DMS114 treated with DMSO at 0.1 percent for 48 hours (cell line): ENCODE measurements around the gene PMPCA.

Experiments
- DNase-seq: peaks from one replicate; lab custom pipeline; 2025; ENCODE audit not compliant: unreplicated experiment; lab: John Stamatoyannopoulos, UW

PMPCA gene

GRCh38 chr9:136410500-136411287 is at the start of gene PMPCA, which contains the start of gene ENTR1:
PMPCA (plus strand) TSS chr9:136410658; CDS start chr9:136410669, 11 bp downstream.
ENTR1 (minus strand) TSS chr9:136410614; CDS start chr9:136410397, 217 bp downstream.
- peak; percentile 60 for DNase-seq

DNA sequence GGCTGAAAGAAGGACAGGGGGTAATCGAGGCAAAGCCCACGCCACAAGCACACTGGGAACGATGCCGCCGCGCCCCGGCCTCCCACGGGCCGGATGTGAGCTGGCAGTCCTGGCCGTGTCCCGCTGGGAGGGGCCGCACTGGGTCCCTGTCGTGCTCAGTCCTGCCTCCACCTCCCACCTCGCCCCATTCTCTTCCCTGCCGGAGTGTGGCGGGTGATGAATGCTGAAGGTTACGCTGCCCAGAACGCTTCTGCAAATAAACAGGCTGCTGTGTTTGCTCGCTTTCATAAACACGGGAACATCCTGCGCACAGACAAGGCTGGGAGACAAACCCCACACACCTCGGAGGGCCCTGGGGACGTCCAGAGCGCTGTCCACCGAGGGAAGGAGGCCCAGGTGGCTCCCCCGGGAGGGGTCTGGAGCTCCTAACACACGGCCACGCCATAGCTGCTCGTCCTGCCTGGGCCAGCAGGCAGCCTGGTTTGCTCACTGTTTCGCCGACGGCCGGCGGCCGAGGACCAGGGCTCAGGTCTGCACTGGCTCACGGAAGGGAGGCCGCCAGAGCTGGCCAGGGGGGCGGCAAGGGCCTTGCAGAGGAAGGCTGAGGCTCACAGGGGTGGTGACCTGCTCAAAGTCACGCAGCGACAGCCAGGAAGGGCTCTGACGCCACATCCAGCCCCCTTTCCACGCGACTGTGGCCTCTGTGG is 49.3 kb upstream of the PMPCA start:
- no peak for DNase-seq

DNA sequence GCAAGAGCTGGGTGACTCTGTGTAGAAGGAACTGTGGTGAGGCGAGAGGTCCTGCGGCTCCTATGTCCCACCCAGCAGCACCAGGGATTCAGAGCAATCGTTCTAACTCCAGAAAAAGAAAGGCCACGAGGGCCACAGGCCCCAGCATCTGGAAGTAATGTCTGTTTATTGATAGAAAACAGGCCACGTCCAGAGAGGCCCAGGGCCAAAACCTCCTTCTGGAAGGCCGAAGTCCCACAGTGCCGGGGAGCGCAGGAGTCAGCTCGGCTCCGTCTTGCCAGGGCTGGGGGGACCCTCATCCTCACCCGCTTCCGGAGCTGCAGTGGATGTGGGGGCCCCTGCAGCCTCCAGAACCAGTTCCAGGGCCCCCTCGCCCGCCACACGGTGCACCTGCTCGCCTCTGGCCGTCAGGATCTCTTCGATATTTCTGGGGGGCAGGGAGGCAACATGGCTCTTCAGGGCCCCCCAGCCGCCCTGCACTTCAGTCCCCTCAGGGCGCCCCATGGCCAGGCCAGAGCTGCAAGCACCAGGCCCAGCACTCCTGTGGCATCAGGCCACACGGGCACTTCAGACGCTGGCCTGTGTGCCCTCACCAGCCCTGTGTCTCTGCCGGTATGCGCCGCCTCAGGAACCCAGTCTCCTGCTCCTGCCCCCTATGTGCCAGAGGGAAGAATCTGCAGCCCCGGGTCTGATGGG is 48.6 kb upstream of the PMPCA start:
- DNase-seq = no peak

DNA sequence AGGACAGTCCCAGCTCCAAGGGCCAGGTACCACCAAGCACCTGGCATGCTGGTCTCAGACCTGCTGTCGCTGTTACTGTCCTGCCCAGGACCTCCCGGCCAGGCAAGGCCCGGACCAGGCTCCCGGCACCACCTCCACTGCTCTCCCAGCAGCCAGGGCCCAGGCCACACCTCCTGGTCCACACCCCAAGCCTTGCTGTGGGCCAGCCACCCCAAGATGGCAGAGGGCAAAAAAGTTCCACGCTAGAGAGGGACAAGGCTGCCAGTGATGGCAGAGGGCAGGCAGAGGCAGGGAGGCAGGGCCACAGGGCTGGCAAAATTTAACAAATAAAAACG is 48.0 kb upstream of the PMPCA start:
- DNase-seq = no peak

GRCh38 chr9:136363106-136363948 is 47.1 kb upstream of the PMPCA start, which contains the start of gene DNLZ:
DNLZ (minus strand) TSS chr9:136363744; CDS start chr9:136363714, 30 bp downstream.
- DNase-seq = peak; percentile 64

GRCh38 chr9:136363949-136364748 is 46.3 kb upstream of the PMPCA start:
- DNase-seq = no peak

DNA sequence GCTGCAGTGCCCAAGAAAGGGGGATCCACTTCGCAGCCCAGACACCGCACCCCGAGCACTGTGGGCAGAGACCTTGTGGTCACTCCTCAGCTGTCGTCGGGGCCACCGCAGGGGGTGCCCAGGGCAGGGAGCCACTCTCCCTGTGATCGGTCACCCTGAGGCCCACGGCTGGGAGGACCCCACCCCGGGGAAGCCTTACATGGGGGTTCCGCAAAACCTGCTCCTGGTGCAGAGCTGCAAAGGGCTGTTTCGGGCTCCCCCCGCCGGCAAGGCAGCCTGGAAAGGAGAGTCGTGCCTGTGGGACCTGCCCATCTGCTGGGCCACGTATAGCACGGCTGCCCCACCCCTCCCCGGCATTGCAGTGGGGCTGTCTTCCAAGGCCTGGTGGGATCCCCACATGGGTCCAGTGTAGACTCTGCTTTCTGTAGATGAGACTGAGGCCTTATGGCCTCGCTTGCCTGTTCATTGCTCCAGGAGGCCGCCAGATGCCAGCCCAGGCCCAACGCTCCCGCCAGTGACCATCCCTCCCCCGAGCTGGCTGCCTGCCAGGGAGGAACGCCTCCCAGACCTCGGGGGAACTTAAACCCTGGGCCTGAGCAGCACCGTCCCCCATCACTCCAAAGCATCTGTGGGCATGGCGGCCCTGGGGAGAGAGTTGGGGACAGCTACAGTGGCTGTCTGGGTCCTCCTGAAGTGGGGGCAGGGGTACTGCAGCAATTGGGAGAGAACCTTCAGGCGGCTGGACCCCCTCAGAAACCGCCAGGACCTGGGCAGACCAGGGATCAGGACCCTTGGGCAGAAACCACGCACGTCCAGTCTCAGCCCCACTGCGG is 45.3 kb upstream of the PMPCA start:
- DNase-seq = no peak

GRCh38 chr9:136365775-136366222 is 44.7 kb upstream of the PMPCA start:
- no peak for DNase-seq

DNA sequence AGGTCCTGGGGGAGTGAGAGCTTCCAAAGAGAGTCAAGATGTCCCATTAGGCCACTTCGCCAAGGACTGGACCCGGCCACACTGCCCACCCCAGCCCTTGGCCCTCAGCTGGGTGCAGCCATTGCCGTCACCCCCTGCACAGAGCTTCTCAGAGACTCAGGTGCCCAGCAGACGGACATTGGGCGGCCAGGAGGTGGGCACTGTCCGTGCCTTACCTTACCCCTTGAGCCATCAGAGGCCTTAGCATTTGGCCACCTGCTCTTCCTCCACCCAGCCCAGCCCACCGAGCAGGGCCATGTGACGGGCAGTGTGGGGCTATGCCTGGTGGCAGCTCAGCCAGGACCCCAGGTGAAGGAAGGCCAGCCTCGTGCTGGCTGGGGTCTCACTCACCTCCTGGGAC is 43.6 kb upstream of the PMPCA start:
- DNase-seq = no peak

DNA sequence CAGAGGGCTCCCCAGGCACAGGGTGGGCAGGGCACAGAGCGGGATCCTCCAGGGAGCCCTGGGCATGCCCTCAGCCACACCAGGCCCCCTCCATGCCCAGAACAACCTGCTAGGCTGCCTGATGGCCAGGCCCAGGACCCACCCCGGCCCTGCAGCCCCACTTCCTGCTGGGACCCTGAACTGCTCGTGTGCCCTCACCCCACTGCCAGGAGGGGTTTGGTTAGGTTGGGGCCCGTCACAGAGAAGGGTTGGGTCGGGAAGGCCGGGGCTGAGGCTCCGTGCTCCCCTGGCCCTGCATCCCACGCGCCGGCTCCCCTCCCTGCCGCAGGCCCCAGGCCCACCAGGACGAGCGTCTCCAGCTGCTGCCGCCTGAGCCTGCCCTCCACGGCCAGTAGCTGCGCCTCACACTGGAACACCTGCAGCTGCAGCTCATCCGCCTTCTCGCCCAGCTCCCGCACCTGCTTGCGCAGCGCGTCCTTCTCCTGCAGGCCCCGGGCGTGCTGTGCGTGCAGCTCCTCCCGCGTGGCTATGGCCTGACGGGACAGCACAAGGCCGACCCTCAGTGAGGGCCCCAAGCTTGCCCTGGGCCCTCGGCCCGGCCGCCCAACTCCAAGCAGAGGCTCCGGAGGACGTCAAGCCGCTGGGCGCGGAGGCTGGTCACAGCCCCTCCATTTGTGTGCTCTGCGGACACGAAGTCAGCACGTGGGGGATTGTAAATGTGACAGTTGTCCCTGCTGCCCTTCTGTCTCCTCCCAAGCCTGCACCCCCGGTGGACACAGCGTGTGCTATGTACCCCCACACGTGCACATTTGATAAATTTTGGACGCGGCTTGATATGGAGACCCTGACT is 42.9 kb upstream of the PMPCA start:
- DNase-seq = no peak

DNA sequence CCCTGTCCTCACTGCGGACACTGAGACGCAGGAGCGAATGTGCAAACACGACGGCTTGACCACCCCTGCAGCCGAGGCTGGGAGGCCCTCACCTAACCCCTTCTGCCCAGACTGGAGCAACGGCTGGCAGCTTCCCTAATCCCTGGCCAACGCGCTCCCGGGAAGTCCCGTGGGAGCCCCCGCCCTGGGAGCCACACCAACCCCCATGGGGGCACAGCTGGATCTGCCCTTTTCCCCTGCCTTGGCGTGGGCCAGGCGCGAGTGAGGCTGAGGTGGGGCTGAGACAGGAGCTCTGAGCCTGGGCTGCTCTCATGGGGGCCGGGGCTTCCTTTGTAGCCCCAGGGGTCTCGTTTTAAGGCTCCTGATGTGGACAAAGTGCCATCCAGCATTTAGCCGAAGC is 42.3 kb upstream of the PMPCA start:
- no peak for DNase-seq

- no peak for DNase-seq
Measured at GRCh38 chr9:136370037-136370436, 40.4 kb upstream of the PMPCA start.

- no peak for DNase-seq
Measured at GRCh38 chr9:136370687-136371532, 39.5 kb upstream of the PMPCA start.

- no peak for DNase-seq
Measured at GRCh38 chr9:136371533-136371880, 39.0 kb upstream of the PMPCA start.

DNA sequence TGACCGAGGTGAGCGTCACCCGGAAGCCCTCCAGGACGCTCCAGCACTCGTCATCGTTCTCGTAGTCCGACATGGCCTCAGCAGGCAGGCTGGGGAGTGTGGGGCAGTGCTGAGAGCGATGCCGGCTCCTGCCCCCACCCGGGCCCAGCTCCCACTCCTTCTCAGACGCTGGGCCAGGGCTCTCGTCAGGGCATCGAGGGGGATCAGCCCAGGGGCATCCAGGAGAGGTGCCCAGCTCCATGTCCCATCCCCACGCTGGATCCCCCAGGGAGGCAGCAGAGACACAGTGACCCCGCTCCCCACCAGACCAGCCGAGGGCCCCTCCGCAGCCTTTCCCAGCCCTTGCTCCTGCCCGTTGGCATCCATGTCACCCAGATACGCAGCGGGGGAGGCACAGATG is 38.5 kb upstream of the PMPCA start:
- no peak for DNase-seq

GRCh38 chr9:136372561-136373299 is 37.7 kb upstream of the PMPCA start:
- no peak for DNase-seq
